Measurements from ENCODE around the gene DET1.

Gene DET1

DNA sequence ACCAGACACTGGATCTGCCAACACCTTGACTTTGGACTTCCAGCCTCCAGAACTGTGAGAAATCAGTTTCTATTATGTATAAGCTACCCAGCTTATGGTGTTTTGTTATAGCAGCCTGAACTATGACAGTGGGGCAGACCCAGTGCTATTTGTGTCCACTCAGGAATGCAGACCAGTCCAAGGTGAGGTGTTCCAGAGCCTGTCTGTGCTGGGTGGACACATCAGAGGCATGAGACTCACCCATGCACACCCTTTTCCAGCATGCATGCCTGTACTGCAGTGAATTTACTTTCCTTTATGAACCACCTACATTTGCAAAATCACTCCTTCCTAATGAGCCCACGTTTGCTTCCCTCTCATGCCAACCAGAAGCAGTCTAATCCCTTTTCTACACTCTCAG, 27.6 kb upstream of the DET1 start (continued):
- TF ChIP-seq, protein P1, sequence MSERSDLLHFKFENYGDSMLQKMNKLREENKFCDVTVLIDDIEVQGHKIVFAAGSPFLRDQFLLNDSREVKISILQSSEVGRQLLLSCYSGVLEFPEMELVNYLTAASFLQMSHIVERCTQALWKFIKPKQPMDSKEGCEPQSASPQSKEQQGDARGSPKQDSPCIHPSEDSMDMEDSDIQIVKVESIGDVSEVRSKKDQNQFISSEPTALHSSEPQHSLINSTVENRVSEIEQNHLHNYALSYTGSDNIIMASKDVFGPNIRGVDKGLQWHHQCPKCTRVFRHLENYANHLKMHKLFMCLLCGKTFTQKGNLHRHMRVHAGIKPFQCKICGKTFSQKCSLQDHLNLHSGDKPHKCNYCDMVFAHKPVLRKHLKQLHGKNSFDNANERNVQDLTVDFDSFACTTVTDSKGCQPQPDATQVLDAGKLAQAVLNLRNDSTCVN (tag by site-specific recombination; optimal IDR thresholded peaks at IDR 0.05), result no peak
- TF ChIP-seq, protein P2, sequence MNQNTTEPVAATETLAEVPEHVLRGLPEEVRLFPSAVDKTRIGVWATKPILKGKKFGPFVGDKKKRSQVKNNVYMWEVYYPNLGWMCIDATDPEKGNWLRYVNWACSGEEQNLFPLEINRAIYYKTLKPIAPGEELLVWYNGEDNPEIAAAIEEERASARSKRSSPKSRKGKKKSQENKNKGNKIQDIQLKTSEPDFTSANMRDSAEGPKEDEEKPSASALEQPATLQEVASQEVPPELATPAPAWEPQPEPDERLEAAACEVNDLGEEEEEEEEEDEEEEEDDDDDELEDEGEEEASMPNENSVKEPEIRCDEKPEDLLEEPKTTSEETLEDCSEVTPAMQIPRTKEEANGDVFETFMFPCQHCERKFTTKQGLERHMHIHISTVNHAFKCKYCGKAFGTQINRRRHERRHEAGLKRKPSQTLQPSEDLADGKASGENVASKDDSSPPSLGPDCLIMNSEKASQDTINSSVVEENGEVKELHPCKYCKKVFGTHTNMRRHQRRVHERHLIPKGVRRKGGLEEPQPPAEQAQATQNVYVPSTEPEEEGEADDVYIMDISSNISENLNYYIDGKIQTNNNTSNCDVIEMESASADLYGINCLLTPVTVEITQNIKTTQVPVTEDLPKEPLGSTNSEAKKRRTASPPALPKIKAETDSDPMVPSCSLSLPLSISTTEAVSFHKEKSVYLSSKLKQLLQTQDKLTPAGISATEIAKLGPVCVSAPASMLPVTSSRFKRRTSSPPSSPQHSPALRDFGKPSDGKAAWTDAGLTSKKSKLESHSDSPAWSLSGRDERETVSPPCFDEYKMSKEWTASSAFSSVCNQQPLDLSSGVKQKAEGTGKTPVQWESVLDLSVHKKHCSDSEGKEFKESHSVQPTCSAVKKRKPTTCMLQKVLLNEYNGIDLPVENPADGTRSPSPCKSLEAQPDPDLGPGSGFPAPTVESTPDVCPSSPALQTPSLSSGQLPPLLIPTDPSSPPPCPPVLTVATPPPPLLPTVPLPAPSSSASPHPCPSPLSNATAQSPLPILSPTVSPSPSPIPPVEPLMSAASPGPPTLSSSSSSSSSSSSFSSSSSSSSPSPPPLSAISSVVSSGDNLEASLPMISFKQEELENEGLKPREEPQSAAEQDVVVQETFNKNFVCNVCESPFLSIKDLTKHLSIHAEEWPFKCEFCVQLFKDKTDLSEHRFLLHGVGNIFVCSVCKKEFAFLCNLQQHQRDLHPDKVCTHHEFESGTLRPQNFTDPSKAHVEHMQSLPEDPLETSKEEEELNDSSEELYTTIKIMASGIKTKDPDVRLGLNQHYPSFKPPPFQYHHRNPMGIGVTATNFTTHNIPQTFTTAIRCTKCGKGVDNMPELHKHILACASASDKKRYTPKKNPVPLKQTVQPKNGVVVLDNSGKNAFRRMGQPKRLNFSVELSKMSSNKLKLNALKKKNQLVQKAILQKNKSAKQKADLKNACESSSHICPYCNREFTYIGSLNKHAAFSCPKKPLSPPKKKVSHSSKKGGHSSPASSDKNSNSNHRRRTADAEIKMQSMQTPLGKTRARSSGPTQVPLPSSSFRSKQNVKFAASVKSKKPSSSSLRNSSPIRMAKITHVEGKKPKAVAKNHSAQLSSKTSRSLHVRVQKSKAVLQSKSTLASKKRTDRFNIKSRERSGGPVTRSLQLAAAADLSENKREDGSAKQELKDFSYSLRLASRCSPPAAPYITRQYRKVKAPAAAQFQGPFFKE (tag by site-specific recombination; IDR thresholded peaks at IDR 0.05; ENCODE audit: borderline replicate concordance), result no peak
- TF ChIP-seq, protein P3, sequence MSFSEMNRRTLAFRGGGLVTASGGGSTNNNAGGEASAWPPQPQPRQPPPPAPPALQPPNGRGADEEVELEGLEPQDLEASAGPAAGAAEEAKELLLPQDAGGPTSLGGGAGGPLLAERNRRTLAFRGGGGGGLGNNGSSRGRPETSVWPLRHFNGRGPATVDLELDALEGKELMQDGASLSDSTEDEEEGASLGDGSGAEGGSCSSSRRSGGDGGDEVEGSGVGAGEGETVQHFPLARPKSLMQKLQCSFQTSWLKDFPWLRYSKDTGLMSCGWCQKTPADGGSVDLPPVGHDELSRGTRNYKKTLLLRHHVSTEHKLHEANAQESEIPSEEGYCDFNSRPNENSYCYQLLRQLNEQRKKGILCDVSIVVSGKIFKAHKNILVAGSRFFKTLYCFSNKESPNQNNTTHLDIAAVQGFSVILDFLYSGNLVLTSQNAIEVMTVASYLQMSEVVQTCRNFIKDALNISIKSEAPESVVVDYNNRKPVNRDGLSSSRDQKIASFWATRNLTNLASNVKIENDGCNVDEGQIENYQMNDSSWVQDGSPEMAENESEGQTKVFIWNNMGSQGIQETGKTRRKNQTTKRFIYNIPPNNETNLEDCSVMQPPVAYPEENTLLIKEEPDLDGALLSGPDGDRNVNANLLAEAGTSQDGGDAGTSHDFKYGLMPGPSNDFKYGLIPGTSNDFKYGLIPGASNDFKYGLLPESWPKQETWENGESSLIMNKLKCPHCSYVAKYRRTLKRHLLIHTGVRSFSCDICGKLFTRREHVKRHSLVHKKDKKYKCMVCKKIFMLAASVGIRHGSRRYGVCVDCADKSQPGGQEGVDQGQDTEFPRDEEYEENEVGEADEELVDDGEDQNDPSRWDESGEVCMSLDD (tag by site-specific recombination; IDR thresholded peaks at IDR 0.05), result no peak
- no peak for TF ChIP-seq ZNF596 (tag by site-specific recombination; IDR thresholded peaks at IDR 0.05)

DNA sequence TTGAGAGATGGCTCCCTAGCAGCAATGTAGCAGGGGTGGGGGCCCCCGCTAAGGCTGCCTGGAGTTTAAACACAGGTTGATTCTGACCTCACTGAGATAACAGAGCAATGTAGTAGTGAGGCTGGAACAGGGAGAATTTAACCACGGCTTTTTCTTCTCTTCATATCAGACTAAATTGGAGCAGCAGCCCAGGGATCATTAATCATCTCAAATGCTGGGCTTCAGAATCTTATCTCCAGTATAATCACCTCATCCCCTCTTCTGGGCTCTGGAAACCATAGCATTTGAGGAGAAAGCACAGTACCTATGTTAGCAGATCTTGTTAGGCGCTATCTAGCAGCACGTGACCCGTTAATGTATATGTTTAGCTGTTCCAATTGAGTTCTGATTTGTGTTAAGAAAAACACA, 25.4 kb upstream of the DET1 start:
- TF ChIP-seq, protein P2 (tag by site-specific recombination; IDR thresholded peaks at IDR 0.05; ENCODE audit: borderline replicate concordance), result no peak
- no peak for TF ChIP-seq ZBTB20 (tag by site-specific recombination; IDR thresholded peaks at IDR 0.05)
- peak; percentile 18; the same call in 1 of the 2 replicates for TF ChIP-seq SP7 (tag by site-specific recombination; IDR thresholded peaks at IDR 0.05)
- TF ChIP-seq GLIS1 (tag by site-specific recombination; IDR thresholded peaks at IDR 0.05), result 0 out of 2 replicates have a peak, but pooled peaks have one; percentile 4
- no peaks in the 10 kb centered on the region for H3K9me3 ChIP-seq (ENCODE audit: control insufficient read depth, insufficient read depth, low read depth, low read length)
- H3K4me1 ChIP-seq (ENCODE audit: control insufficient read depth, insufficient read depth, low read length), result peaks cover 10% of the 10 kb centered on the region
- no peak overlapping the region for H3K27ac ChIP-seq (ENCODE audit: extremely low read depth, low read depth, low read length)
- POLR2A ChIA-PET, result no interaction called here
- no peaks in the 10 kb centered on the region for H3K36me3 ChIP-seq (ENCODE audit: control insufficient read depth in 2 of 2, insufficient read depth in 1 of 2, low read length in 2 of 2)
- no peak overlapping the region for H3K4me3 ChIP-seq (ENCODE audit: low read depth, low read length)
- CTCF ChIA-PET, result interaction anchor here (0.5 to 0.7 kb wide), 2 partner anchors 24 to 45 kb away, joined by 4 read pairs; no protein-coding TSS in a partner anchor

All from HEK293 (cell line).